ENCODE data around the gene SMAD3. TPM values are rescaled to one million over a fixed set of nuclear protein-coding genes. Genes with fewer than 3 reads are reported as not detected.

SMAD3 gene
- total and polyA plus RNA-seq, 2 donors: 8.8 to 21.6 TPM

DNA sequence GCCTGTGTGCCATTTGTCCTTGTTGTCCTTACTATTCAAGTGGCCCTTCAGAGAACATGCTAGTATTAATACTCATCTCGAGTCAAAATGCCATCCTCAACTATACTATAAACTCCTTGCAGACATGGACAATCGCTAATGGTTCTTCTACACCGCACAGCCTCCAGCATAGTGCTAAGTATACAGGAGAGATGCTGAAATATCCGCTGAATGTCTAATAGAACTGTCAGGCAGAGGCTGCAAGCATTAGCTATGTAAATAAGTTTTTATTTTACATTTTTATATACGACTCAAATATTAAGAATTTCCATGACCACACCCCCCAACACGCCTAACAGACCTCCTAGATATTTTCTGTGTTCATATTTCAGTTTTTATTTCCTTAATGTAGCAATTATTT, 149.7 kb downstream of the SMAD3 start:
- DNase-seq (ENCODE audit: low read depth in 6 of 9, low spot score in 9 of 9): no peak
- 90% methylated on average over 6 of the region's 6 CpGs for WGBS
- Histone ChIP-seq H3K36me3 (ENCODE audit: control insufficient read depth in 2 of 2, insufficient read depth in 2 of 2, low read length in 1 of 2) (peaks cover under 1 to 4% of the 10 kb centered on the region in 2 donors), H3K4me1 (ENCODE audit: control insufficient read depth in 2 of 2, insufficient read depth in 2 of 2, low read length in 2 of 2) (no peaks in the 10 kb centered on the region), H3K27ac (ENCODE audit: low read depth in 1 of 2, low read length in 1 of 2) (no peak overlapping the region), H3K4me3 (ENCODE audit: low read length in 2 of 2) (no peak overlapping the region), H3K27me3 (ENCODE audit: control insufficient read depth in 2 of 2, insufficient read depth in 1 of 2, low read length in 1 of 2) (no peaks in the 10 kb centered on the region), H3K9me3 (ENCODE audit: control insufficient read depth in 2 of 2, insufficient read depth in 1 of 2, low read length in 1 of 2) (no peaks in the 10 kb centered on the region)

DNA sequence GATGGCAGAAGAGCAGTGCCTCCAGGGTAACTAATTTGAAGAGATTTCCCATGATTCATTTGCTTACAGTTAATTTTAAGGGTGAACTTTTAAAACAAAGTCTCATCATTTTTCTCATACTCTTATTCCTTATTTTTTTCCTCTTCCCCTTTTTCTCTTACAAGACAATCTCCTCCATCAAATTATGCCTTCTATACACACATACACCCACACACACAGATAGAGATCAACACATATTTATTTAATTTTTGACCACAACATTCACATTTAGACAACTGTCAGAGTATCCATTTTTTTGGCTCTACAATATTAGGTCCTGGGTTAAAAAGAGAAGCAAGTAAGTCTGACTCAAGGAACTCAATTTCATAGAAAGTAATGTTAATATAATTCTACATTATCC, 151.5 kb downstream of the SMAD3 start:
- H3K4me3 ChIP-seq (ENCODE audit: low read length in 2 of 2): no peak overlapping the region
- no peaks in the 10 kb centered on the region for H3K4me1 ChIP-seq (ENCODE audit: control insufficient read depth in 2 of 2, insufficient read depth in 2 of 2, low read length in 2 of 2)
- no peak overlapping the region for H3K27ac ChIP-seq (ENCODE audit: low read depth in 1 of 2, low read length in 1 of 2)
- no peaks in the 10 kb centered on the region for H3K9me3 ChIP-seq (ENCODE audit: control insufficient read depth in 2 of 2, insufficient read depth in 1 of 2, low read length in 1 of 2)
- H3K36me3 ChIP-seq (ENCODE audit: control insufficient read depth in 2 of 2, insufficient read depth in 2 of 2, low read length in 1 of 2): peaks cover 3 to 4% of the 10 kb centered on the region in 2 donors
- no peaks in the 10 kb centered on the region for H3K27me3 ChIP-seq (ENCODE audit: control insufficient read depth in 2 of 2, insufficient read depth in 1 of 2, low read length in 1 of 2)
- no peak for DNase-seq (ENCODE audit: low read depth in 6 of 9, low spot score in 9 of 9)

DNA sequence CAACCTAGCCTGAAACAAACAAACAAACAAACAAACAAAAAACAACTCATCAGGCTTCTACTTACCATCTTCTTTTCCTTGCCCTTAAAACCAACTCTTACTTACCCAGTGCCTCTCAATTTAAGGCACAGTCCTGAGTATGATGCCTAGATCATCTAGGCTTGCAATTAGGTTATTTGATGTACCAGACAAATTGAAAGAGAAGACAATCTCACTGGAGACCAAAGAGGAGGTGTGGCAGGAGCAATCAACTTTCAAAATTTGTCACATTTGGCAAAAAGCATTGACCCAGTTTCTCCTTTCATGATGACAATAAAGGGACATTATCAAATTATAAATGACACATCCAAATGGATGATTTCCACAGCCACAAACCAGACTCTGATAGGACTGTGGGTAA, 153.0 kb downstream of the SMAD3 start:
- Histone ChIP-seq H3K36me3 (ENCODE audit: control insufficient read depth in 2 of 2, insufficient read depth in 2 of 2, low read length in 1 of 2) (peaks cover 3 to 4% of the 10 kb centered on the region in 2 donors), H3K4me3 (ENCODE audit: low read length in 2 of 2) (no peak overlapping the region), H3K4me1 (ENCODE audit: control insufficient read depth in 2 of 2, insufficient read depth in 2 of 2, low read length in 2 of 2) (no peaks in the 10 kb centered on the region), H3K9me3 (ENCODE audit: control insufficient read depth in 2 of 2, insufficient read depth in 1 of 2, low read length in 1 of 2) (no peaks in the 10 kb centered on the region), H3K27me3 (ENCODE audit: control insufficient read depth in 2 of 2, insufficient read depth in 1 of 2, low read length in 1 of 2) (no peaks in the 10 kb centered on the region), H3K27ac (ENCODE audit: low read depth in 1 of 2, low read length in 1 of 2) (no peak overlapping the region)
- DNase-seq (ENCODE audit: low read depth in 6 of 9, low spot score in 9 of 9): no peak

DNA sequence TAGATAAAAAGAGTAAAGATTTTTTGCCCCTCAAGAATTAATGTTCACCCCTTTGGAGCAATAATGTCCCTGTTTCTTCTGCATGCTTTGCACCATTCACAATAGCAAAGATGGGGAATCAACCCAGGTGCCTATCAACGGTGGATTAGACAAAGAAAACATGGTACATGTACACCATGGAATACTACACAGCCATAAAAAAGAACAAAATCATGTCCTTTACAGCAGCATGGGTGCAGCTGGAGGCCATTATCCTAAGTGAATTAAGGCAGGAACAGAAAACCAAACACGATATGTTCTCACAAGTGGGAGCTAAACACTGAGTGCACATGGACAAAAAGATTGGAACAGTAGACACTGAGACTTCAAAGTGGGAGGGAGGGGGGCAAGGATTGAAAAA, 153.9 kb downstream of the SMAD3 start:
- Histone ChIP-seq H3K9me3 (ENCODE audit: control insufficient read depth in 2 of 2, insufficient read depth in 1 of 2, low read length in 1 of 2) (no peaks in the 10 kb centered on the region), H3K4me3 (ENCODE audit: low read length in 2 of 2) (no peak overlapping the region), H3K27me3 (ENCODE audit: control insufficient read depth in 2 of 2, insufficient read depth in 1 of 2, low read length in 1 of 2) (no peaks in the 10 kb centered on the region), H3K36me3 (ENCODE audit: control insufficient read depth in 2 of 2, insufficient read depth in 2 of 2, low read length in 1 of 2) (peaks cover 3 to 4% of the 10 kb centered on the region in 2 donors), H3K27ac (ENCODE audit: low read depth in 1 of 2, low read length in 1 of 2) (no peak overlapping the region), H3K4me1 (ENCODE audit: control insufficient read depth in 2 of 2, insufficient read depth in 2 of 2, low read length in 2 of 2) (no peaks in the 10 kb centered on the region)
- DNase-seq (ENCODE audit: low read depth in 6 of 9, low spot score in 9 of 9): no peak
- 99% methylated on average over 2 of the region's 2 CpGs for WGBS

DNA sequence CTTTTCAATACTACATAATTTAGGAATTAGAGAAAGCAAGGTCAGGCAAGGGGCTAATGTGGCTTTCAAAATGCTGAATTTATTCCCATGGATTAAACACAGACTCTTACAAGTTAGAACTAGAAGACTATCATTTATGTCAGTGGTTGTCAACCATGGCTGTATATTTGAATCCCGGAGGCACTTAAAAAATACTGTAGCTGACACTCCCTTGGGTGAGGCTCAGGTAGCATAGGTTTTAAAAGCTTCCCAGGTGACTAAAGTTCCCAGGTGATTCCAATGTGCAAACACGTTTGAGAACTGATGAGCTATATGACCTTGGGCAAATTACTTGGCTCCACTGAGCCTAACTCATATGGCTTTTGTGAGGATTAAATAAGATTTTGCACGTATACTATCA, 159.5 kb downstream of the SMAD3 start:
- no peak overlapping the region for H3K4me3 ChIP-seq (ENCODE audit: low read length in 2 of 2)
- H3K36me3 ChIP-seq (ENCODE audit: control insufficient read depth in 2 of 2, insufficient read depth in 2 of 2, low read length in 1 of 2): peaks cover 0 to 9% of the 10 kb centered on the region in 2 donors
- no peaks in the 10 kb centered on the region for H3K9me3 ChIP-seq (ENCODE audit: control insufficient read depth in 2 of 2, insufficient read depth in 1 of 2, low read length in 1 of 2)
- DNase-seq (ENCODE audit: low read depth in 6 of 9, low spot score in 9 of 9): no peak
- H3K4me1 ChIP-seq (ENCODE audit: control insufficient read depth in 2 of 2, insufficient read depth in 2 of 2, low read length in 2 of 2): no peaks in the 10 kb centered on the region
- WGBS: 98% methylated on average over 3 of the region's 3 CpGs
- no peaks in the 10 kb centered on the region for H3K27me3 ChIP-seq (ENCODE audit: control insufficient read depth in 2 of 2, insufficient read depth in 1 of 2, low read length in 1 of 2)
- H3K27ac ChIP-seq (ENCODE audit: low read depth in 1 of 2, low read length in 1 of 2): no peak overlapping the region

DNA sequence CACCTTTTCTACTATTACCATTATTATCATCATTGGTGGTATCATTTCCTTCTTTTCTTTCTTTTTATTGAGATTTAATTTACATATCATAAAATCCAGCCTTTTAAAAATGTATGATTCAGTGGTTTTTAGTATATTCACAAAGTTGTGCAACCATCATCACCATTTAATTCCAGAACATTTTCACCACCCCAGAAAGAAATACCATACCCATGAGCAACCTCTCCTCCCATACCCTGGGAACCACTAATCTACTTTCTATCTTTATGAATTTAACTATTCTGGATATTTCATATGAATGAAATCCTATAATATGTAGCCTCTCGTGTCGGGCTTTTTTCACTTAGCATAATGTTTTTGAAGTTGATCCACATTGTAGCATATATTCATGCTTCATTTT, 159.9 kb downstream of the SMAD3 start:
- H3K9me3 ChIP-seq (ENCODE audit: control insufficient read depth in 2 of 2, insufficient read depth in 1 of 2, low read length in 1 of 2): no peaks in the 10 kb centered on the region
- H3K4me1 ChIP-seq (ENCODE audit: control insufficient read depth in 2 of 2, insufficient read depth in 2 of 2, low read length in 2 of 2): no peaks in the 10 kb centered on the region
- H3K27me3 ChIP-seq (ENCODE audit: control insufficient read depth in 2 of 2, insufficient read depth in 1 of 2, low read length in 1 of 2): no peaks in the 10 kb centered on the region
- H3K36me3 ChIP-seq (ENCODE audit: control insufficient read depth in 2 of 2, insufficient read depth in 2 of 2, low read length in 1 of 2): peaks cover 4 to 11% of the 10 kb centered on the region in 2 donors
- over 99% methylated on average over 2 of the region's 2 CpGs for WGBS
- no peak for DNase-seq (ENCODE audit: low read depth in 6 of 9, low spot score in 9 of 9)
- no peak overlapping the region for H3K4me3 ChIP-seq (ENCODE audit: low read length in 2 of 2)
- H3K27ac ChIP-seq (ENCODE audit: low read depth in 1 of 2, low read length in 1 of 2): no peak overlapping the region

DNA sequence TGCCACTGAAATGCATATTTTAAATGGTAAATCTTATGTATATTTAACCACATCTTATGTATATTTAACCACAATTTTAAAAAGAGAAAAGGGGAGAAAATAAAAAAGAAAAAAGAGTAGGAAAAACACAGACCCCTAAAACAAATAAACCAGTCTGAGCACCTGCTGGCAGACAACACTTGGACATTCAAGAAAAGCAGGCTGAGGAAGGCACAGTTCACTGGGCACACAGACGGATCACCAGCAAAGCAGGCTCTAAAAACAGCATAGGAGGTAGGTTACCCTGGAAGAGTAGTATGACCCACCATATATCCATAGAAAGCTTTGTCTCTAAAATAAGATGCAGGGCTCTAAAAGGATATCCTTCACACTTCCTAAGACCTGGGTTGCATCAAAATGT, 162.0 kb downstream of the SMAD3 start:
- Histone ChIP-seq H3K4me3 (ENCODE audit: low read length in 2 of 2) (no peak overlapping the region), H3K4me1 (ENCODE audit: control insufficient read depth in 2 of 2, insufficient read depth in 2 of 2, low read length in 2 of 2) (no peaks in the 10 kb centered on the region), H3K36me3 (ENCODE audit: control insufficient read depth in 2 of 2, insufficient read depth in 2 of 2, low read length in 1 of 2) (peaks cover 18 to 25% of the 10 kb centered on the region in 2 donors), H3K9me3 (ENCODE audit: control insufficient read depth in 2 of 2, insufficient read depth in 1 of 2, low read length in 1 of 2) (no peaks in the 10 kb centered on the region), H3K27me3 (ENCODE audit: control insufficient read depth in 2 of 2, insufficient read depth in 1 of 2, low read length in 1 of 2) (no peaks in the 10 kb centered on the region), H3K27ac (ENCODE audit: low read depth in 1 of 2, low read length in 1 of 2) (no peak overlapping the region)
- WGBS: 95% methylated on average over 1 of the region's 1 CpG
- no peak for DNase-seq (ENCODE audit: low read depth in 6 of 9, low spot score in 9 of 9)

DNA sequence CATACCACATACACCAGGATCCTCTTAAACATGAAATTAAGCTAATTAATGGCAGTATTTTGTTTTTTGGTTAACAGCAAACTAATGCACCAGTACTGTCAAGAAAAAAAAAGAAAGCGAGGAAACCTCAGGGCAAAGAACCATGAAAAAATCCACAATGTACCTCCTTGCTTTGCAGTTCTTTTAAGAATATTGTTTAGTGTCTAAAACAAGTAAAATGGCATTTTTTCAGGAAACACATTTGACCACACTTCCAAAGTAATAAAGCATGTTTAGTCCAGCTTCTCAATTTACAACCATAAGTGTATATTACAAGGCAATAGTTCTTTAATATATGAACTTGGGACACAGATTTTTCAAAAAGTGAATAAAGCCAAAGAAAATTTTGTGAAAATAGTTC, 162.4 kb downstream of the SMAD3 start:
- Histone ChIP-seq H3K9me3 (ENCODE audit: control insufficient read depth in 2 of 2, insufficient read depth in 1 of 2, low read length in 1 of 2) (no peaks in the 10 kb centered on the region), H3K36me3 (ENCODE audit: control insufficient read depth in 2 of 2, insufficient read depth in 2 of 2, low read length in 1 of 2) (peaks cover 21 to 28% of the 10 kb centered on the region in 2 donors), H3K27ac (ENCODE audit: low read depth in 1 of 2, low read length in 1 of 2) (no peak overlapping the region), H3K4me1 (ENCODE audit: control insufficient read depth in 2 of 2, insufficient read depth in 2 of 2, low read length in 2 of 2) (no peaks in the 10 kb centered on the region), H3K27me3 (ENCODE audit: control insufficient read depth in 2 of 2, insufficient read depth in 1 of 2, low read length in 1 of 2) (no peaks in the 10 kb centered on the region), H3K4me3 (ENCODE audit: low read length in 2 of 2) (no peak overlapping the region)
- 87% methylated on average over 1 of the region's 1 CpG for WGBS
- no peak for DNase-seq (ENCODE audit: low read depth in 6 of 9, low spot score in 9 of 9)

DNA sequence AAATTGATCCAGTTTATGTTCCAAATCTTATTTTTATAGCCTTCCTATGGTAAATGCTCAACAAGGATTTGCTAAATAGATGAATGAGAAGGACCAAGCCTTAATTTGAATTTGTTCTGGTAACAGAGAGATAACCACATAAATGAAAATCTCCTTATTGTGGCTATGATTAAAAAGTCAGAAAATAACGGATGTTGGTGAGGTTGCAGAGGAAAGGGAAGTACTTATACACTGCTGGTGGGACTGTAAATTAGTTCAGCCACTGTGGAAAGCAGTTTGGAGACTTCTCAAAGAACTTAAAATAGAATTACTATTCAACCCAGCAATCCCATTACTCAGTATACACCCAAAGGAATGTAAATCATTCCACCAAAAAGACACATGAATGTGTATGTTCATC, 162.9 kb downstream of the SMAD3 start:
- no peaks in the 10 kb centered on the region for H3K27me3 ChIP-seq (ENCODE audit: control insufficient read depth in 2 of 2, insufficient read depth in 1 of 2, low read length in 1 of 2)
- peaks cover 23 to 29% of the 10 kb centered on the region in 2 donors for H3K36me3 ChIP-seq (ENCODE audit: control insufficient read depth in 2 of 2, insufficient read depth in 2 of 2, low read length in 1 of 2)
- WGBS: 9% methylated on average over 1 of the region's 1 CpG
- DNase-seq (ENCODE audit: low read depth in 6 of 9, low spot score in 9 of 9): no peak
- H3K4me1 ChIP-seq (ENCODE audit: control insufficient read depth in 2 of 2, insufficient read depth in 2 of 2, low read length in 2 of 2): no peaks in the 10 kb centered on the region
- no peaks in the 10 kb centered on the region for H3K9me3 ChIP-seq (ENCODE audit: control insufficient read depth in 2 of 2, insufficient read depth in 1 of 2, low read length in 1 of 2)
- no peak overlapping the region for H3K27ac ChIP-seq (ENCODE audit: low read depth in 1 of 2, low read length in 1 of 2)
- H3K4me3 ChIP-seq (ENCODE audit: low read length in 2 of 2): no peak overlapping the region

DNA sequence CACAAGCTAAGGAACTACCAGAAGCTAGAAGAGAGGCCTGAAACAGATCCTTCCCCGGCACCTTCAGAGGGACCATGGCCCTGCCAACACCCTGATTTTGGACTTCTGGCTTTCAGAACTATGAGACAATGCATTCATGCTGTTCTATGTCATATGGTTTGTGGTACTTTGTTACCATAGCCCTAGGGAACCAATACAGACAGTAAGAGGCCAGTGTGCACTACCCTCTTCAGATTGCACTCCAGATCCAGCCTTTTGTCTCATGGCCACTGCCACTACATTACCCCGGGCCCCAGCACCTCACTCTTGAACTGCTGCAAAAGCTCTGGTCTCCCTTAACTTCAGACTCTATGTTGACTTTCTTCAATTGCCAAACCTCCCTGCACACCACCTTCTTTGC, 165.1 kb downstream of the SMAD3 start:
- Histone ChIP-seq H3K27me3 (ENCODE audit: control insufficient read depth in 2 of 2, insufficient read depth in 1 of 2, low read length in 1 of 2) (no peaks in the 10 kb centered on the region), H3K9me3 (ENCODE audit: control insufficient read depth in 2 of 2, insufficient read depth in 1 of 2, low read length in 1 of 2) (no peaks in the 10 kb centered on the region), H3K27ac (ENCODE audit: low read depth in 1 of 2, low read length in 1 of 2) (no peak overlapping the region), H3K4me3 (ENCODE audit: low read length in 2 of 2) (no peak overlapping the region), H3K4me1 (ENCODE audit: control insufficient read depth in 2 of 2, insufficient read depth in 2 of 2, low read length in 2 of 2) (no peaks in the 10 kb centered on the region), H3K36me3 (ENCODE audit: control insufficient read depth in 2 of 2, insufficient read depth in 2 of 2, low read length in 1 of 2) (peaks cover 34 to 36% of the 10 kb centered on the region in 2 donors)
- DNase-seq (ENCODE audit: low read depth in 6 of 9, low spot score in 9 of 9): no peak
- WGBS: 100% methylated on average over 2 of the region's 2 CpGs
